ENCODE measurements around the gene PTPRQ. TPM values are rescaled to one million over a fixed set of nuclear protein-coding genes. Genes with fewer than 3 reads are reported as not detected.

PTPRQ gene
- total RNA-seq, 1 donor from 2014 or later = not detected

GRCh38 chr12:80721326-80721725 lies 277.3 kb downstream of the PTPRQ start:
- DNase-seq (ENCODE audit: low read depth in 2 of 2) = no peak

All from dermis microvascular lymphatic vessel endothelial cell (primary cell).